K562 (cell line): ENCODE data around the gene OSGEP. TPM values are rescaled to one million over a fixed set of nuclear protein-coding genes. Genes with fewer than 3 reads are reported as not detected.

Experiments used
- ATAC-seq: fragments of 200-7000 bp; cut with Tn5 transposase; 3 replicates; pipeline ENCODE4 v1.9.1; 2020; ENCODE audit warnings: moderate library complexity
- BruUV-seq: library from RNA; stranded (reverse); fragments of 400-500 nt; replicated peaks from 2 replicates; lab custom pipeline; 2021; lab: Mats Ljungman, UMichigan
- CTCF ChIA-PET: fragments of 300-600 bp; formaldehyde crosslinking; extraction: SDS; loops from one replicate; lab custom pipeline; 2021; ENCODE audit warnings: low intra/inter-chr PET ratio; lab: Yijun Ruan, JAX
- POLR2A ChIA-PET: fragments of 300-600, 350-650 bp; sonication (Branson Sonifier 250); formaldehyde crosslinking; extraction: SDS; loops from one replicate; lab custom pipeline; 2021; ENCODE audit warnings: antibody characterized with exemption, inconsistent platforms; lab: Yijun Ruan, JAX
- DNase-seq, 4 experiments: peaks; one replicate each; pipeline versions ENCODE4 v3.0.0 to v3.0.0-alpha.2; 2011 to 2018; ENCODE audit warnings: low spot score in 3 of 4, mixed read lengths in 3 of 4; ENCODE audit errors: extremely low read depth in 1 of 4
- FAIRE-seq: peaks from 2 replicates; lab custom pipeline; 2011; peaks lifted over from hg19 to GRCh38; lab: Jason Lieb, UNC
- H2AFZ ChIP-seq: 2 replicates; pipeline ENCODE4 v1.6.0; 2011; ENCODE audit warnings: low read depth, low read length, control low read depth, inconsistent platforms
- H3K27ac ChIP-seq: fragments of 200-600 bp; 3 replicates; pipeline ENCODE4 v1.8.0; 2011; ENCODE audit warnings: low read depth, mild to moderate bottlenecking, control low read depth, inconsistent platforms, low read length, moderate library complexity, mixed read lengths; ENCODE audit errors: extremely low read depth
- H3K27me3 ChIP-seq, 2 experiments: fragments of 300-600 bp in 1 of 2; 2 replicates in 1 of 2; 3 replicates in 1 of 2; pipeline versions ENCODE4 v1.6.0 to v1.8.0; 2011; ENCODE audit warnings: inconsistent platforms in 2 of 2, low read length in 2 of 2, mild to moderate bottlenecking in 1 of 2, mixed read lengths in 1 of 2, moderate library complexity in 1 of 2; ENCODE audit not compliant: control insufficient read depth in 2 of 2, insufficient read depth in 2 of 2
- H3K36me3 ChIP-seq: fragments of 300-600 bp; 3 replicates; pipeline ENCODE4 v1.8.0; 2011; ENCODE audit warnings: mild to moderate bottlenecking, low read length, inconsistent platforms; ENCODE audit not compliant: control insufficient read depth, insufficient read depth
- H3K4me1 ChIP-seq, 2 experiments: fragments of 200-600 bp in 1 of 2; replicated peaks in 1 of 2; 2 replicates in 1 of 2; 3 replicates in 1 of 2; pipeline versions ENCODE4 v1.5.1 to v1.8.0; 2011; ENCODE audit warnings: inconsistent platforms in 2 of 2, low read length in 2 of 2, mild to moderate bottlenecking in 1 of 2, mixed read lengths in 1 of 2, moderate library complexity in 1 of 2; ENCODE audit not compliant: control insufficient read depth in 2 of 2, insufficient read depth in 2 of 2
- H3K4me2 ChIP-seq: 2 replicates; pipeline ENCODE4 v1.6.1; 2011; ENCODE audit warnings: low read length, control low read depth, inconsistent platforms, mixed read lengths; ENCODE audit not compliant: insufficient read depth
- H3K4me3 ChIP-seq: fragments of 200-600 bp; sonication (generic), shearing (Covaris generic); 2 replicates; pipeline ENCODE4 v1.5.1; 2016; ENCODE audit warnings: control low read depth, inconsistent platforms
- H3K79me2 ChIP-seq: fragments of 200-600 bp; 3 replicates; pipeline ENCODE4 v1.8.0; 2011; ENCODE audit warnings: low read length, inconsistent platforms; ENCODE audit not compliant: control insufficient read depth, insufficient read depth
- H3K9ac ChIP-seq, 2 experiments: 2 replicates each; pipeline versions ENCODE4 v1.6.0 to v1.6.1; 2011; ENCODE audit warnings: low read depth in 2 of 2, low read length in 2 of 2, control low read depth in 1 of 2, inconsistent platforms in 1 of 2, mild to moderate bottlenecking in 1 of 2, mixed read lengths in 1 of 2; ENCODE audit not compliant: insufficient read depth in 1 of 2
- H3K9me1 ChIP-seq: one replicate; pipeline ENCODE4 v1.6.0; 2011; ENCODE audit warnings: inconsistent platforms, mild to moderate bottlenecking, low read length, moderate library complexity; ENCODE audit not compliant: control insufficient read depth, insufficient read depth
- H3K9me3 ChIP-seq: replicated peaks from 2 replicates; pipeline ENCODE4 v1.5.1; 2011; ENCODE audit warnings: low read depth, low read length, inconsistent platforms; ENCODE audit not compliant: control insufficient read depth, insufficient read depth
- H4K20me1 ChIP-seq: replicated peaks from 2 replicates; pipeline ENCODE4 v1.6.1; 2011; ENCODE audit warnings: low read length, inconsistent platforms, mixed read lengths; ENCODE audit not compliant: control insufficient read depth, insufficient read depth
- CCAR2 ChIP-seq: fragments of 200-400 bp; formaldehyde crosslinking; IDR thresholded peaks from 2 replicates; pipeline ENCODE4 v1.6.1; 2017; ENCODE audit warnings: mild to moderate bottlenecking, low read depth, low read length
- ELF1 ChIP-seq: fragments of 200-800 bp; sonication (Bioruptor generic); IDR thresholded peaks from 2 replicates; pipeline ENCODE4 v1.6.1; 2016; ENCODE audit warnings: missing genetic modification characterization, missing compliant biosample characterization
- FOXP1 ChIP-seq: sonication (generic); formaldehyde crosslinking; IDR thresholded peaks from 2 replicates; pipeline ENCODE4 v1.8.0; 2022; ENCODE audit warnings: mild to moderate bottlenecking, missing genetic modification reagents
- GTF2A2 ChIP-seq: IDR thresholded peaks from 2 replicates; pipeline ENCODE4 v1.6.1; 2016; ENCODE audit warnings: mild to moderate bottlenecking, missing genetic modification characterization, missing compliant biosample characterization
- HDGF ChIP-seq: fragments of 450-650 bp; IDR thresholded peaks from 2 replicates; pipeline ENCODE4 v1.6.1; 2016
- HNRNPL ChIP-seq: fragments of 200-400 bp; formaldehyde crosslinking; IDR thresholded peaks from 2 replicates; pipeline ENCODE4 v1.6.1; 2017; ENCODE audit warnings: low read depth, mild to moderate bottlenecking, low read length
- MEIS2 ChIP-seq: fragments of 450-650 bp; IDR thresholded peaks from 2 replicates; pipeline ENCODE4 v1.6.1; 2014; ENCODE audit warnings: mild to moderate bottlenecking; ENCODE audit not compliant: partially characterized antibody
- PKNOX1 ChIP-seq: fragments of 450-650 bp; IDR thresholded peaks from 2 replicates; pipeline ENCODE4 v1.6.1; 2016
- POLR2H ChIP-seq: IDR thresholded peaks from 2 replicates; pipeline ENCODE4 v1.6.1; 2016; ENCODE audit warnings: missing genetic modification characterization, low read depth, mild to moderate bottlenecking, control low read depth, missing compliant biosample characterization, moderate library complexity
- SIN3B ChIP-seq: fragments of 450-650 bp; IDR thresholded peaks from 2 replicates; pipeline ENCODE4 v1.6.1; 2017; ENCODE audit warnings: low read depth, mild to moderate bottlenecking, moderate library complexity
- SMAD4 ChIP-seq: fragments of 250-450 bp; sonication (Bioruptor Pico); conservative IDR thresholded peaks from 2 replicates; pipeline ENCODE4 v1.8.0; 2021; ENCODE audit warnings: inconsistent platforms, mild to moderate bottlenecking, moderate library complexity
- SRF ChIP-seq, 2 experiments: fragments of 250-450, 450-650 bp in 1 of 2; sonication (Bioruptor Pico) in 1 of 2; sonication (generic) in 1 of 2; formaldehyde crosslinking; IDR thresholded peaks; 2 replicates each; pipeline versions ENCODE4 v1.5.0 to v1.5.1; 2020 to 2022; ENCODE audit warnings: mild to moderate bottlenecking in 1 of 2, missing genetic modification reagents in 1 of 2
- YY1 ChIP-seq, 3 experiments: IDR thresholded peaks; 2 replicates each; pipeline ENCODE4 v1.6.1; 2011; ENCODE audit warnings: low read length in 2 of 3, mild to moderate bottlenecking in 2 of 3, moderate library complexity in 2 of 3, borderline replicate concordance in 1 of 3, control low read depth in 1 of 3, low read depth in 1 of 3; ENCODE audit not compliant: insufficient read depth in 3 of 3, insufficient replicate concordance in 2 of 3, control insufficient read depth in 1 of 3, insufficient read length in 1 of 3; ENCODE audit errors: extremely low read depth in 1 of 3
- WGBS: fragments of 100-300 bp; shearing (Covaris generic); methylation state at CpG from one replicate; pipeline ENCODE4 v1.1.6; 2016; ENCODE audit warnings: low coverage, mixed read lengths; ENCODE audit not compliant: insufficient coverage; ENCODE audit errors: missing lambda C conversion rate; 5-methylcytosine and 5-hydroxymethylcytosine counted together
- in situ Hi-C: fragments of 300-500 bp; cut with MboI; formaldehyde crosslinking; loops from 4 replicates; pipeline ENCODE4 v1.15.0; 2018; ENCODE audit warnings: inconsistent platforms, mixed read lengths
- intact Hi-C: fragments of 100-400 bp; cut with micrococcal nuclease; formaldehyde crosslinking; loops from 2 replicates; pipeline ENCODE4 v1.14.2; 2022
- polyA plus RNA-seq, 8 experiments: library from polyadenylated mRNA; depleted of rRNA in 4 of 8; stranded (reverse) in 5 of 8; unstranded in 3 of 8; fragments of >200 nt; fragmentation: Nextera tagmentation in 2 of 8; fragmentation: Illumina TruSeq in 1 of 8; extraction: Ambion mirVana in 2 of 8; extraction: Trizol in 1 of 8; gene quantifications; 2 replicates each; pipeline versions ENCODE4 v1.2.1 to v1.2.3, GENCODE V29; 2011 to 2014; ENCODE audit warnings: inconsistent platforms in 1 of 8, missing spikeins in 1 of 8
- total RNA-seq, 7 experiments: library from RNA; depleted of rRNA in 6 of 7; stranded (reverse); fragments of >200 nt in 6 of 7; fragmentation: Illumina TruSeq in 2 of 7; extraction: Trizol in 2 of 7; gene quantifications; 2 replicates each; pipeline versions ENCODE4 v1.2.1 to v1.2.3, GENCODE V29; 2011 to 2021; ENCODE audit warnings: low replicate concordance in 1 of 7
- TF ChIP-seq, protein P1 (sequence below), 2 experiments: IDR thresholded peaks in 1 of 2; conservative IDR thresholded peaks in 1 of 2; 2 replicates each; pipeline ENCODE4 v1.6.1; 2016; ENCODE audit warnings: low read depth in 2 of 2, mild to moderate bottlenecking in 1 of 2, missing compliant biosample characterization in 1 of 2, missing genetic modification characterization in 1 of 2, moderate library complexity in 1 of 2

Gene OSGEP
- total and polyA plus RNA-seq, 9 of the 15 experiments (the other 6 are each of a cell fraction or from before 2014, with no cell fraction given), result 32.1 to 59.2 (median 44.1) TPM

GRCh38 chr14:20413744-20414082 is 40.9 kb downstream of the OSGEP start:
- TF ChIP-seq SIN3B (no peak), CCAR2 (no peak), POLR2H (peak; percentile 3; the same call in 1 of the 2 replicates), SRF (CRISPR knock-in tag; IDR thresholded peaks at IDR 0.05) (peak in 1 of 2 experiments; percentile 84; a peak in 2 of 4 replicates), PKNOX1 (peak; percentile 91), HDGF (no peak), YY1 (IDR thresholded peaks at IDR 0.05; ENCODE audit: borderline replicate concordance in 1 of 3, control insufficient read depth in 1 of 3, extremely low read depth in 1 of 3, insufficient read depth in 3 of 3, insufficient read length in 1 of 3, insufficient replicate concordance in 2 of 3, low read depth in 1 of 3, low read length in 2 of 3) (no peak), HNRNPL (0 out of 2 replicates have a peak, but pooled peaks have one; percentile 5), ELF1 (tag) (0 out of 2 replicates have a peak, but pooled peaks have one; percentile 16), GTF2A2 (tag) (no peak), MEIS2 (peak; percentile 43), SMAD4 (CRISPR knock-in tag) (no peak), FOXP1 (no peak)
- TF ChIP-seq, protein P1, sequence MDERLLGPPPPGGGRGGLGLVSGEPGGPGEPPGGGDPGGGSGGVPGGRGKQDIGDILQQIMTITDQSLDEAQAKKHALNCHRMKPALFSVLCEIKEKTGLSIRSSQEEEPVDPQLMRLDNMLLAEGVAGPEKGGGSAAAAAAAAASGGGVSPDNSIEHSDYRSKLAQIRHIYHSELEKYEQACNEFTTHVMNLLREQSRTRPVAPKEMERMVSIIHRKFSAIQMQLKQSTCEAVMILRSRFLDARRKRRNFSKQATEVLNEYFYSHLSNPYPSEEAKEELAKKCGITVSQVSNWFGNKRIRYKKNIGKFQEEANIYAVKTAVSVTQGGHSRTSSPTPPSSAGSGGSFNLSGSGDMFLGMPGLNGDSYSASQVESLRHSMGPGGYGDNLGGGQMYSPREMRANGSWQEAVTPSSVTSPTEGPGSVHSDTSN (CRISPR knock-in tag; IDR thresholded peaks at IDR 0.05; ENCODE audit: low read depth), result no peak
- TF ChIP-seq, protein P1 (tag; conservative IDR thresholded peaks at IDR 0.05; ENCODE audit: low read depth), result 0 out of 2 replicates have a peak, but pooled peaks have one; percentile 56

More at GRCh38 chr14:20413744-20414082, 40.9 kb downstream of the OSGEP start:
- Histone ChIP-seq H3K4me1 (peaks cover 6 to 13% of the 10 kb centered on the region in 2 experiments; a peak in 4 of 5 replicates), H3K27ac (peak overlapping the region; percentile 73), H4K20me1 (no peaks in the 10 kb centered on the region), H2AFZ (peak overlapping the region; percentile 99), H3K9ac (peak overlapping the region; percentile 78 to 95), H3K4me3 (peak overlapping the region; percentile 93), H3K9me1 (no peaks in the 10 kb centered on the region), H3K9me3 (no peaks in the 10 kb centered on the region), H3K36me3 (no peaks in the 10 kb centered on the region), H3K4me2 (peak overlapping the region; percentile 95), H3K27me3 (no peaks in the 10 kb centered on the region), H3K79me2 (no peaks in the 10 kb centered on the region; the same call in none of the 3 replicates)
- DNase-seq (peak in 1 of 4 experiments; percentile 34), FAIRE-seq (peak; percentile 40), ATAC-seq (peak; percentile 36)
- ChIA-PET CTCF (no interaction called here), POLR2A (interaction anchor here (0.7 to 1.8 kb wide), 4 partner anchors 11 to 48 kb away, joined by 3 to 5 read pairs (median 4); partner anchors contain the start of gene PIP4P1)
- BruUV-seq, result TSS peak; percentile 88
- WGBS, result 0% methylated on average over 5 of the region's 9 CpGs
- in situ Hi-C loops, result loop anchor here (10.0 kb wide), 1 partner anchor 191 kb away; no protein-coding TSS in a partner anchor
- intact Hi-C loops, result loop anchor here (1.0 to 5.0 kb wide), 4 partner anchors 42 to 193 kb away; partner anchors contain the start of genes APEX1 and PARP2
